ENCODE results near the gene LRRC4. TPM values are rescaled to one million over a fixed set of nuclear protein-coding genes. Genes with fewer than 3 reads are reported as not detected.

Gene LRRC4
- total RNA-seq, 1 donor from 2014 or later: 4.4 TPM

GRCh38 chr7:128003787-128004186 is 27.4 kb downstream of the LRRC4 start:
- Histone ChIP-seq H3K4me3 (no peak overlapping the region), H3K27me3 (ENCODE audit: low read depth) (no peaks in the 10 kb centered on the region), H3K9me3 (replicated peaks) (no peaks in the 10 kb centered on the region), H3K27ac (replicated peaks) (no peak overlapping the region), H3K36me3 (no peaks in the 10 kb centered on the region), H3K4me1 (peaks cover 79% of the 10 kb centered on the region)
- no peak for TF ChIP-seq CTCF (IDR thresholded peaks at IDR 0.05; ENCODE audit: borderline replicate concordance)
- no peak for DNase-seq
- intact Hi-C loops (cut with micrococcal nuclease): no loop called here

GRCh38 chr7:128003167-128003566 is 28.1 kb downstream of the LRRC4 start:
- DNase-seq: no peak
- Histone ChIP-seq H3K36me3 (no peaks in the 10 kb centered on the region), H3K4me3 (no peak overlapping the region), H3K9me3 (replicated peaks) (no peaks in the 10 kb centered on the region), H3K27ac (replicated peaks) (no peak overlapping the region), H3K4me1 (peaks cover 79% of the 10 kb centered on the region), H3K27me3 (ENCODE audit: low read depth) (no peaks in the 10 kb centered on the region)
- intact Hi-C loops (cut with micrococcal nuclease): no loop called here
- no peak for TF ChIP-seq CTCF (IDR thresholded peaks at IDR 0.05; ENCODE audit: borderline replicate concordance)

GRCh38 chr7:128000854-128001265 is 30.4 kb downstream of the LRRC4 start:
- peak overlapping the region; percentile 18 for H3K27ac ChIP-seq (replicated peaks)
- no peak for TF ChIP-seq CTCF (IDR thresholded peaks at IDR 0.05; ENCODE audit: borderline replicate concordance)
- H3K27me3 ChIP-seq (ENCODE audit: low read depth): no peaks in the 10 kb centered on the region
- no peak for DNase-seq
- peak overlapping the region; percentile 27 for H3K4me3 ChIP-seq
- H3K36me3 ChIP-seq: no peaks in the 10 kb centered on the region
- H3K4me1 ChIP-seq: peaks cover 77% of the 10 kb centered on the region
- intact Hi-C loops (cut with micrococcal nuclease): no loop called here
- no peaks in the 10 kb centered on the region for H3K9me3 ChIP-seq (replicated peaks)

GRCh38 chr7:128000048-128000447 is 31.2 kb downstream of the LRRC4 start:
- Histone ChIP-seq H3K4me1 (peaks cover 77% of the 10 kb centered on the region), H3K27ac (replicated peaks) (no peak overlapping the region), H3K4me3 (no peak overlapping the region), H3K9me3 (replicated peaks) (no peaks in the 10 kb centered on the region), H3K36me3 (no peaks in the 10 kb centered on the region), H3K27me3 (ENCODE audit: low read depth) (no peaks in the 10 kb centered on the region)
- TF ChIP-seq CTCF (IDR thresholded peaks at IDR 0.05; ENCODE audit: borderline replicate concordance): no peak
- intact Hi-C loops (cut with micrococcal nuclease): no loop called here
- no peak for DNase-seq

- Histone ChIP-seq H3K9me3 (replicated peaks) (no peaks in the 10 kb centered on the region), H3K4me1 (peaks cover 80% of the 10 kb centered on the region), H3K27me3 (ENCODE audit: low read depth) (no peaks in the 10 kb centered on the region), H3K4me3 (no peak overlapping the region), H3K36me3 (no peaks in the 10 kb centered on the region), H3K27ac (replicated peaks) (no peak overlapping the region)
- TF ChIP-seq CTCF (IDR thresholded peaks at IDR 0.05; ENCODE audit: borderline replicate concordance): no peak
- intact Hi-C loops (cut with micrococcal nuclease): no loop called here
- no peak for DNase-seq
Measured at GRCh38 chr7:127998671-127999070, 32.6 kb downstream of the LRRC4 start.
